Spleen (tissue), 11 donors: ENCODE measurements around the gene COLGALT1. TPM values are rescaled to one million over a fixed set of nuclear protein-coding genes. Genes with fewer than 3 reads are reported as not detected.

ENCODE experiments used
- DNase-seq: peaks from one replicate; pipeline ENCODE4 v3.0.0-alpha.2; 2020
- H3K27ac ChIP-seq, 8 donors: fragments of 200-600 bp; sonication (generic) in 7 of 8; 1 replicate in 4 of 8; 2 replicates in 4 of 8; pipeline versions ENCODE4 v1.5.0 to v1.8.0; 2016 to 2021; ENCODE audit warnings: inconsistent platforms in 4 of 8, mild to moderate bottlenecking in 4 of 8, moderate library complexity in 1 of 8
- H3K27me3 ChIP-seq, 7 donors: fragments of 200-600 bp; sonication (generic) in 6 of 7; replicated peaks in 1 of 7; 1 replicate in 4 of 7; 2 replicates in 3 of 7; pipeline versions ENCODE4 v1.5.0 to v1.8.0; 2016 to 2021; ENCODE audit warnings: inconsistent platforms in 3 of 7, mild to moderate bottlenecking in 1 of 7
- H3K36me3 ChIP-seq, 6 donors: fragments of 200-600 bp; sonication (generic) in 5 of 6; 1 replicate in 4 of 6; 2 replicates in 2 of 6; pipeline versions ENCODE4 v1.5.0 to v1.8.0; 2016 to 2021; ENCODE audit warnings: inconsistent platforms in 2 of 6
- H3K4me1 ChIP-seq, 6 donors: fragments of 200-600 bp; sonication (generic) in 5 of 6; 1 replicate in 3 of 6; 2 replicates in 3 of 6; pipeline versions ENCODE4 v1.5.0 to v1.8.0; 2016 to 2021; ENCODE audit warnings: inconsistent platforms in 3 of 6
- H3K4me3 ChIP-seq, 8 donors: fragments of 200-600 bp; sonication (generic) in 7 of 8; 1 replicate in 4 of 8; 2 replicates in 4 of 8; pipeline versions ENCODE4 v1.5.0 to v1.8.0; 2016 to 2021; ENCODE audit warnings: inconsistent platforms in 4 of 8, mild to moderate bottlenecking in 4 of 8, moderate library complexity in 2 of 8
- H3K9me3 ChIP-seq, 8 donors: fragments of 200-600 bp; sonication (generic) in 7 of 8; 1 replicate in 4 of 8; 2 replicates in 4 of 8; pipeline versions ENCODE4 v1.5.0 to v1.8.0; 2016 to 2021; ENCODE audit warnings: inconsistent platforms in 4 of 8
- POLR2A ChIP-seq, 3 donors: fragments of 450-650 bp; IDR thresholded peaks; one replicate each; pipeline ENCODE4 v1.5.1; 2017; ENCODE audit warnings: antibody characterized with exemption in 3 of 3, mild to moderate bottlenecking in 1 of 3
- POLR2AphosphoS5 ChIP-seq, 3 donors: sonication (generic); formaldehyde crosslinking; IDR thresholded peaks; one replicate each; pipeline ENCODE4 v1.5.1; 2017; ENCODE audit warnings: antibody characterized with exemption in 3 of 3
- WGBS, 5 donors: extraction: QIAGEN DNeasy Blood & Tissue Kit in 3 of 5; methylation state at CpG; one replicate each; pipeline versions ENCODE4 v1.1.5 to v1.1.7; 2013 to 2018; 5-methylcytosine and 5-hydroxymethylcytosine counted together
- intact Hi-C: fragments of 100-400 bp; cut with DNase I; formaldehyde crosslinking; loops from one replicate; pipeline ENCODE4 v1.15.0; 2023; ENCODE audit warnings: low total_unique reads
- polyA plus RNA-seq, 3 donors: library from polyadenylated mRNA; stranded (reverse); fragments of 200-250 nt; gene quantifications; one replicate each; pipeline ENCODE4 v1.2.1, GENCODE V29; 2013
- total RNA-seq, 7 donors: library from RNA; depleted of rRNA in 3 of 7; stranded (reverse); fragments of >200 nt in 3 of 7; fragmentation: NEBNext Ultra II Directional in 4 of 7; extraction: Animal tissue kit (Norgen Biotek cat#: 25700) in 4 of 7; gene quantifications; one replicate each; pipeline versions ENCODE4 v1.1.0 to v1.2.1, GENCODE V29; 2016 to 2021
- TF ChIP-seq, protein P1 (sequence below), 11 experiments: fragments of 200-600 bp in 7 of 11; fragments of 450-650 bp in 4 of 11; sonication (generic) in 4 of 11; IDR thresholded peaks in 8 of 11; conservative IDR thresholded peaks in 3 of 11; 1 replicate in 7 of 11; 2 replicates in 4 of 11; pipeline versions ENCODE4 v1.4.0 to v1.8.0; 2016 to 2021; ENCODE audit warnings: antibody characterized with exemption in 11 of 11, inconsistent platforms in 4 of 11, mild to moderate bottlenecking in 1 of 11
- donor health status: healthy with polysubstance abuse.
- donor health status: DM: no; HTN: no; CAD: no; lungs with moderate emphysema.
- donor health status: DM: no; HTN: no; CAD: no.
- donor health status: Bipolar disorder and iron deficiency.
- donor health status: healthy.
- donor health status: DM: no; HTN: no; CAD: no.
- donor health status: DM: yes; HTN: yes; CAD: no.

COLGALT1 gene
- total and polyA plus RNA-seq, 10 donors, result 52.4 to 146 (median 92.0) TPM

DNA sequence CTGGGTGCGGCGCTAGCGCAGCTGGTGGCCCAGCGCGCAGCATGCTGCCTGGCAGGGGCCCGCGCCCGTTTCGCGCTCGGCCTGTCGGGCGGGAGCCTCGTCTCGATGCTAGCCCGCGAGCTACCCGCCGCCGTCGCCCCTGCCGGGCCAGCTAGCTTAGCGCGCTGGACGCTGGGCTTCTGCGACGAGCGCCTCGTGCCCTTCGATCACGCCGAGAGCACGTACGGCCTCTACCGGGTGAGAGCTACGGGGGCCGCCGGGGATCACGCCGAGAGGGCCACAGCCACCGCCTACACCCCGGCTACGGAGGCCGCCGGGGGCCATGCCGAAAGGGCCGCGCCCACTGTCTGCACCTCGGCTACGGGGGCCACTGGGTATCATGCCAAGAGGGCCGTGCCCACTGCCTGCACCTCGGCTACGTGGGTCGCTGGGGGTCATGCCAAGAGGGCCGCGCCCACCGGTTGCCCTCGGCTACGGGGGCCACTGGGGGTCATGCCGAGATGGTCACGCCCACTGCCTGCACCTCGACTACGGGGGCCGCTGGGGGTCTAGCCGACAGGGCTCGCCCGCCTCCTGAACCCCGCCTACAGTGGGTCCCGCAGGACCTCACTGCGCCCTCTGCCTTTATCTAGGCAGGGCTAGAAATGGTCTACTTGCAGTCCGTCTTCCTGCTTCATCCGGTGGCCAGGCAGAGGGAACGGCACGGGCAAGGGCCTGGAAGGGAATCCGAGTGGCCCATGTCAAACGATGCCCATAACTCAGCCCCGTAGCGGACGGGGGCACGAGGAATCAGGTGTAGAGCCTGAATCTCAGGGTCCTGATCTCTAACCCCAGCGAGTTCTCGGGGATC lies 43.5 kb upstream of the COLGALT1 start:
- 0 to 3% (median 1%) methylated on average over 22 to 82 of the region's 82 CpGs for WGBS, 5 donors

DNA sequence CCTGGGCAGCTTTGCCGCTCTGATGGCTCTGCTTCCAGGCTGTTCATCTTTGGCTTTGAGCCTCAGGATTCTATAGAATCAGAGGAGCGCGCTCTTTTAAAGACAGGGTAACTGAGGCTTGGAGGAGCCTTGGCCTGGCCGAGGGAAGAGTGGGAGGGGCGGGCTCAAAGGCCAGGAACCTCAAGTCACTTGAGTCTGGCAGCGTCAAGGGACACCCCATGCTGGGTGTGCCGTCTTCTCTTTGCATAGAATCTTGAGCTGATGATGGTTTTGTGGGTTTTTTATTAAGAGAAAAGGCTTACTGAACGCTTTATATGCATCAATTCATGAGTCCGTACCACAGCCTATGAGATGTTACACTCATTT lies 42.9 kb upstream of the COLGALT1 start:
- WGBS, 5 donors, result 30 to 40% (median 36%) methylated on average over 9 of the region's 9 CpGs
- Histone ChIP-seq H3K9me3 (peaks cover 1 to 8% (median 5%) of the 10 kb centered on the region in 8 donors), H3K27me3 (no peaks in the 10 kb centered on the region), H3K36me3 (peaks cover 0 to 40% (median 19%) of the 10 kb centered on the region in 6 donors), H3K4me1 (peaks cover 11 to 61% (median 45%) of the 10 kb centered on the region in 6 donors), H3K4me3 (peak overlapping the region; percentile 84 to 98 (median 92)), H3K27ac (peak overlapping the region; percentile 97 to 100 (median 99))
- no peak for DNase-seq
- TF ChIP-seq, protein P1, sequence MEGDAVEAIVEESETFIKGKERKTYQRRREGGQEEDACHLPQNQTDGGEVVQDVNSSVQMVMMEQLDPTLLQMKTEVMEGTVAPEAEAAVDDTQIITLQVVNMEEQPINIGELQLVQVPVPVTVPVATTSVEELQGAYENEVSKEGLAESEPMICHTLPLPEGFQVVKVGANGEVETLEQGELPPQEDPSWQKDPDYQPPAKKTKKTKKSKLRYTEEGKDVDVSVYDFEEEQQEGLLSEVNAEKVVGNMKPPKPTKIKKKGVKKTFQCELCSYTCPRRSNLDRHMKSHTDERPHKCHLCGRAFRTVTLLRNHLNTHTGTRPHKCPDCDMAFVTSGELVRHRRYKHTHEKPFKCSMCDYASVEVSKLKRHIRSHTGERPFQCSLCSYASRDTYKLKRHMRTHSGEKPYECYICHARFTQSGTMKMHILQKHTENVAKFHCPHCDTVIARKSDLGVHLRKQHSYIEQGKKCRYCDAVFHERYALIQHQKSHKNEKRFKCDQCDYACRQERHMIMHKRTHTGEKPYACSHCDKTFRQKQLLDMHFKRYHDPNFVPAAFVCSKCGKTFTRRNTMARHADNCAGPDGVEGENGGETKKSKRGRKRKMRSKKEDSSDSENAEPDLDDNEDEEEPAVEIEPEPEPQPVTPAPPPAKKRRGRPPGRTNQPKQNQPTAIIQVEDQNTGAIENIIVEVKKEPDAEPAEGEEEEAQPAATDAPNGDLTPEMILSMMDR (IDR thresholded peaks at IDR 0.05 in 8 of 11, conservative IDR thresholded peaks at IDR 0.05 in 3 of 11), result peak in 1 of 11 experiments; percentile 3
- TF ChIP-seq POLR2AphosphoS5 (IDR thresholded peaks at IDR 0.05), result no peak
- intact Hi-C loops, result no loop called here

More for the DNA sequence above, 43.5 kb upstream of the COLGALT1 start:
- H3K36me3 ChIP-seq, result peaks cover 0 to 38% (median 13%) of the 10 kb centered on the region in 6 donors
- peaks cover 0 to 2% (median 0%) of the 10 kb centered on the region in 8 donors for H3K9me3 ChIP-seq
- peak; percentile 98 for DNase-seq
- peaks cover 11 to 66% (median 48%) of the 10 kb centered on the region in 6 donors for H3K4me1 ChIP-seq
- intact Hi-C loops, result no loop called here
- H3K27me3 ChIP-seq, result no peaks in the 10 kb centered on the region
- peak overlapping the region; percentile 84 to 98 (median 92) for H3K4me3 ChIP-seq
- H3K27ac ChIP-seq, result peak overlapping the region; percentile 97 to 100 (median 99)
- TF ChIP-seq POLR2AphosphoS5 (IDR thresholded peaks at IDR 0.05) (peak; percentile 84 to 94 (median 86)), POLR2A (IDR thresholded peaks at IDR 0.05) (peak; percentile 13 to 63 (median 13))
- TF ChIP-seq, protein P1 (IDR thresholded peaks at IDR 0.05 in 8 of 11, conservative IDR thresholded peaks at IDR 0.05 in 3 of 11), result peak in 9 of 11 experiments; percentile 23 to 54 (median 35)

DNA sequence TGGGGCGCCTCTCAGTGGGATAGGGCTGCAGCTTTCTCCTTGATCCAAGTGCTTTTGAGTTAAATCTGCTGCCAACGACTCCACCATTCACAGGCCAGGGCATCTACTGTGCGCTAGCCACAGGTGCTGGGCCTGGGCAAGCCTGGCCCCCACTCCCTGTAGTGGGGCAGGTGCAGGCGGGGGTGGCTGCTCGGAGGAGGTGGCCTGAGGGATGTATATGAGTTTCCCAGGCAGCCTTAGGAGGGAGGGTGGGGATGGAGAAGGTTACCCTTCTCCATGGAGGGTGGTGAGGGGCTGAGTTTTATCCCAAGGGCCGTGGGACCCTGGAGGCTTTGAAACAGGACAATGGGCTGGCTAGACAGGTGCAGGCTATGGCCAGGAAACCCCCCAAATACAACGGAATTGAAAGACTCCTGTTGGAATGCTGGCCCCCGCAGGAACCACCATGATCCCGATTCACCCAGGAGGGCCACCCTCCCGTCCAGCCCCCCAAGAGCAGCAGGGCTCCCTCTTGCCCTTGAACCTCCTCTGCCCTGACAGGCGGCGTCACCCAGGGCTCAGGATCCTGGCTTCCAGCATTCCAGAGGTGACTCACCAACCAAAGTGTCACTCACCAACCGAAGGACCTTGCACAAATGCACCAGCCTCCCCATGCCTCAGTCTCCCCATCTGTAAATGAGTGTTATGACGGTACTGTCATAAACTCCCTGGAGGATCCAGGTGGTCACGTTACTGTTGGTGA lies 39.9 kb upstream of the COLGALT1 start:
- Histone ChIP-seq H3K27ac (peak overlapping the region in 1 of 8 donors; percentile 14), H3K4me1 (peaks cover 8 to 32% (median 25%) of the 10 kb centered on the region in 6 donors), H3K4me3 (no peak overlapping the region), H3K36me3 (peaks cover 0 to 56% (median 33%) of the 10 kb centered on the region in 6 donors), H3K9me3 (peaks cover 4 to 21% (median 17%) of the 10 kb centered on the region in 8 donors), H3K27me3 (no peaks in the 10 kb centered on the region)
- intact Hi-C loops, result no loop called here
- DNase-seq, result no peak
- TF ChIP-seq, protein P1 (IDR thresholded peaks at IDR 0.05 in 8 of 11, conservative IDR thresholded peaks at IDR 0.05 in 3 of 11), result no peak
- TF ChIP-seq POLR2A (IDR thresholded peaks at IDR 0.05) (no peak), POLR2AphosphoS5 (IDR thresholded peaks at IDR 0.05) (no peak)
- WGBS, 5 donors, result 93 to 95% (median 93%) methylated on average over 14 to 15 of the region's 15 CpGs
